OCI-LY7 (cell line): ENCODE measurements around the gene CXCL9. TPM values are rescaled to one million over a fixed set of nuclear protein-coding genes. Genes with fewer than 3 reads are reported as not detected.

Source experiments
- Bru-seq: library from RNA; stranded (reverse); fragments of 400-500 nt; gene quantifications from one replicate; lab custom pipeline; 2021; lab: Mats Ljungman, UMichigan
- BruChase-seq, 2 experiments: library from RNA; stranded (reverse); fragments of 400-500 nt; gene quantifications; one replicate each; lab custom pipeline; 2021; lab: Mats Ljungman, UMichigan
- BruUV-seq: library from RNA; stranded (reverse); fragments of 400-500 nt; replicated peaks from 2 replicates; lab custom pipeline; 2021; lab: Mats Ljungman, UMichigan
- CTCF ChIA-PET: fragments of 300-600 bp; sonication (Branson Sonifier 250); formaldehyde crosslinking; loops from one replicate; lab custom pipeline; 2022; ENCODE audit warnings: antibody characterized with exemption; ENCODE audit not compliant: unreplicated experiment; lab: Charles Lee
- POLR2A ChIA-PET: fragments of 300-600 bp; sonication (Branson Sonifier 250); formaldehyde crosslinking; loops from one replicate; lab custom pipeline; 2022; ENCODE audit warnings: antibody characterized with exemption; lab: Charles Lee
- DNase-seq: peaks from one replicate; pipeline ENCODE4 v3.0.0-alpha.2; 2015; ENCODE audit warnings: low spot score
- H2AFZ ChIP-seq: fragments of 200-600 bp; sonication (generic), shearing (Covaris generic); 2 replicates; pipeline ENCODE4 v1.6.1; 2014; ENCODE audit warnings: mild to moderate bottlenecking, antibody characterized with exemption, low read length, moderate library complexity
- H3K27ac ChIP-seq: fragments of 200-600 bp; sonication (generic); 2 replicates; pipeline ENCODE4 v1.5.1; 2014; ENCODE audit warnings: mixed run types, low read depth, mild to moderate bottlenecking, moderate library complexity, low read length, inconsistent platforms; ENCODE audit not compliant: poor library complexity, severe bottlenecking
- H3K36me3 ChIP-seq: fragments of 200-600 bp; sonication (generic); 2 replicates; pipeline ENCODE4 v1.6.1; 2014; ENCODE audit warnings: mild to moderate bottlenecking, antibody characterized with exemption, low read length, moderate library complexity, mixed read lengths; ENCODE audit not compliant: insufficient read depth
- H3K4me1 ChIP-seq: fragments of 200-600 bp; sonication (generic); 2 replicates; pipeline ENCODE4 v1.5.1; 2014; ENCODE audit warnings: mild to moderate bottlenecking, low read length; ENCODE audit not compliant: insufficient read depth, poor library complexity, severe bottlenecking
- H3K4me2 ChIP-seq: fragments of 200-600 bp; sonication (generic); 2 replicates; pipeline ENCODE4 v1.6.1; 2014; ENCODE audit warnings: mild to moderate bottlenecking, low read length
- H3K4me3 ChIP-seq: fragments of 200-600 bp; sonication (generic); 2 replicates; pipeline ENCODE4 v1.5.1; 2014; ENCODE audit warnings: mild to moderate bottlenecking, low read depth, low read length; ENCODE audit not compliant: poor library complexity, severe bottlenecking
- H3K79me2 ChIP-seq: fragments of 200-600 bp; sonication (generic); 2 replicates; pipeline ENCODE4 v1.6.1; 2016; ENCODE audit warnings: low read depth, mild to moderate bottlenecking, low read length, moderate library complexity, mixed read lengths; ENCODE audit not compliant: insufficient read depth
- H3K9me2 ChIP-seq: fragments of 200-600 bp; sonication (generic); 2 replicates; pipeline ENCODE4 v1.6.1; 2016; ENCODE audit warnings: mild to moderate bottlenecking, low read length, mixed read lengths; ENCODE audit not compliant: insufficient read depth
- H3K9me3 ChIP-seq: fragments of 200-600 bp; sonication (generic); 2 replicates; pipeline ENCODE4 v1.6.1; 2014; ENCODE audit warnings: mild to moderate bottlenecking, mixed run types, low read length, mixed read lengths
- H4K20me1 ChIP-seq: fragments of 200-600 bp; sonication (generic); 2 replicates; pipeline ENCODE4 v1.6.1; 2014; ENCODE audit warnings: mild to moderate bottlenecking, antibody characterized with exemption, low read length, moderate library complexity, mixed read lengths; ENCODE audit not compliant: insufficient read depth
- EZH2phosphoT487 ChIP-seq: fragments of 200-600 bp; sonication (generic); IDR thresholded peaks from 2 replicates; pipeline ENCODE4 v1.6.1; 2018; ENCODE audit warnings: low read depth, borderline replicate concordance, mild to moderate bottlenecking, mixed run types, antibody characterized with exemption, low read length, moderate library complexity, mixed read lengths
- intact Hi-C: fragments of 100-400 bp; cut with micrococcal nuclease; formaldehyde crosslinking; loops from one replicate; pipeline ENCODE4 v1.10.0; 2022; ENCODE audit not compliant: unreplicated experiment
- long read RNA-seq: library from polyadenylated mRNA; stranded (forward); transcript quantifications from one replicate; pipeline ENCODE4 v2.0.0, GENCODE V29; 2022
- total RNA-seq, 2 experiments: library from RNA; depleted of rRNA in 1 of 2; stranded (reverse); fragments of >200 nt in 1 of 2; shearing (Covaris generic) in 1 of 2; gene quantifications; 2 replicates each; pipeline ENCODE4 v1.2.3, GENCODE V29; 2014 to 2022
- TF ChIP-seq, protein P1 (sequence below): fragments of 200-600 bp; sonication (generic); conservative IDR thresholded peaks from 2 replicates; pipeline ENCODE4 v1.5.1; 2014; ENCODE audit warnings: mild to moderate bottlenecking, antibody characterized with exemption, low read length, moderate library complexity, mixed read lengths

The CXCL9 gene
- total RNA-seq (2014; rRNA removed; shearing (Covaris generic)) (0.13 TPM in 1 of 2 replicates, not detected in the other), total RNA-seq (2022) (not detected in 2 replicates), Bru-seq, nascent RNA (not detected), BruChase-seq, experiment 1, labeled RNA remaining after a 6-hour chase (not detected), BruChase-seq, experiment 2, labeled RNA remaining after a 2-hour chase (not detected)
- long read RNA-seq: 0 reads

DNA sequence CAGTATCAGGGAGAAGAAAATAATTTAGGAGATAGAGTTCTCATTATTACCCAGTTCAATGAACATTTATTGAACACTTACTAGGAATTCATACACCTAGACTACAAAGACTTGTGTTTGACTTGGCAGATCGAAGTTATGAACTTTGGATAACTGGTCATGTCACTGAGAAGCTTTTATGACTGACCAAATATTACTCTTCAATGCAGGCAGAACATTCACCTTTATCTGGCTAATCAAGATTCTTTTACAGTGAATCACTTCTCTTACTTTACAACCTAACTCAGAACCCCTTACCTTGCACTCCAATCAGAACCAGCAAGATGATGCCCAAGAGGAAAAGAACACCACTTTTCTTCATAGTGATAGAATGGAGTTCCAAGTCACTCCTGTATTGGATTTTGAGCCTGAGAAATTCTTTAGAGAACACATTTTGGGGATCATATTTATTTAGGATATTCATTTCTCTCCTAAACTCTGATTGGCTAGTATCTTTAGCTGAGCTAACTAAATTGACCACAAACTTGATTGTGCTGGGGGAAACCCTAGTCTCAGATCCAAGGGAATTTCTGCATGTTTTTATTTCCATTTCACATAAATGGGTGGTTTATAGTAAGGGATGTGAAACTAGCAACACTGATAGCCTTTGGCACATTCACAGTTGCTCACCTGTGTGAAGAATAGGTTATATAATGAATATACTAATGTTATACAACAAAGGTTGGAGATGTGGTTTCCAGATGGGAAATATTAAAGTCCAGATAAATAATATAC is at the start of gene CXCL9:
Gene CXCL9 (minus strand): TSS at position 421 of the 774 bp plus-strand sequence. CDS start 60 bp downstream, at position 361.
- Histone ChIP-seq H3K36me3 (no peaks in the 10 kb centered on the region), H3K4me3 (no peak within 1 kb of the TSS), H3K27ac (no peak within 1 kb of the TSS), H3K4me2 (no peak within 1 kb of the TSS), H2AFZ (no peak within 1 kb of the TSS), H3K79me2 (no peaks in the 10 kb centered on the region), H4K20me1 (no peaks in the 10 kb centered on the region), H3K9me3 (no peaks in the 10 kb centered on the region), H3K4me1 (no peaks in the 10 kb centered on the region), H3K9me2 (no peaks in the 10 kb centered on the region)
- no peak for TF ChIP-seq EZH2phosphoT487
- TF ChIP-seq, protein P1, sequence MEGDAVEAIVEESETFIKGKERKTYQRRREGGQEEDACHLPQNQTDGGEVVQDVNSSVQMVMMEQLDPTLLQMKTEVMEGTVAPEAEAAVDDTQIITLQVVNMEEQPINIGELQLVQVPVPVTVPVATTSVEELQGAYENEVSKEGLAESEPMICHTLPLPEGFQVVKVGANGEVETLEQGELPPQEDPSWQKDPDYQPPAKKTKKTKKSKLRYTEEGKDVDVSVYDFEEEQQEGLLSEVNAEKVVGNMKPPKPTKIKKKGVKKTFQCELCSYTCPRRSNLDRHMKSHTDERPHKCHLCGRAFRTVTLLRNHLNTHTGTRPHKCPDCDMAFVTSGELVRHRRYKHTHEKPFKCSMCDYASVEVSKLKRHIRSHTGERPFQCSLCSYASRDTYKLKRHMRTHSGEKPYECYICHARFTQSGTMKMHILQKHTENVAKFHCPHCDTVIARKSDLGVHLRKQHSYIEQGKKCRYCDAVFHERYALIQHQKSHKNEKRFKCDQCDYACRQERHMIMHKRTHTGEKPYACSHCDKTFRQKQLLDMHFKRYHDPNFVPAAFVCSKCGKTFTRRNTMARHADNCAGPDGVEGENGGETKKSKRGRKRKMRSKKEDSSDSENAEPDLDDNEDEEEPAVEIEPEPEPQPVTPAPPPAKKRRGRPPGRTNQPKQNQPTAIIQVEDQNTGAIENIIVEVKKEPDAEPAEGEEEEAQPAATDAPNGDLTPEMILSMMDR: no peak
- POLR2A ChIA-PET: interaction anchor here (0.6 to 0.7 kb wide), 2 partner anchors 17 to 465 kb away, joined by 3 read pairs; no protein-coding TSS in a partner anchor
- no peak for DNase-seq
- BruUV-seq: no TSS peak
- intact Hi-C loops: no loop called here
- CTCF ChIA-PET: no interaction called here

- ChIA-PET CTCF (no interaction called here), POLR2A (interaction anchor here (0.6 kb wide), 1 partner anchor 18 kb away, joined by 4 read pairs; no protein-coding TSS in a partner anchor)
- Histone ChIP-seq H3K9me3 (no peaks in the 10 kb centered on the region), H3K27ac (no peak overlapping the region), H3K36me3 (no peaks in the 10 kb centered on the region), H3K4me1 (no peaks in the 10 kb centered on the region), H4K20me1 (no peaks in the 10 kb centered on the region), H2AFZ (no peak overlapping the region; the same call in 1 of the 2 replicates), H3K4me3 (no peak overlapping the region), H3K79me2 (no peaks in the 10 kb centered on the region), H3K4me2 (no peak overlapping the region), H3K9me2 (no peaks in the 10 kb centered on the region)
- TF ChIP-seq, protein P1: no peak
- TF ChIP-seq EZH2phosphoT487: no peak
- DNase-seq: no peak
- BruUV-seq: no TSS peak
- intact Hi-C loops: no loop called here
Measured at GRCh38 chr4:76055421-76055820, 48.1 kb upstream of the CXCL9 start.
